Measurements from ENCODE around the gene ZNF460. TPM values are rescaled to one million over a fixed set of nuclear protein-coding genes. Genes with fewer than 3 reads are reported as not detected.
"Not testable (repeated sequence)": the region's sequence is repeated elsewhere in the genome, so short reads cannot be mapped to it uniquely, and the experiment has no call there.

The ZNF460 gene
- polyA plus RNA-seq, 2 donors: 0.75 to 3.8 TPM

GRCh38 chr19:57276430-57276829, 3.9 kb upstream of the ZNF460 start:
- H3K4me3 ChIP-seq (ENCODE audit: low read depth in 1 of 2, low read length in 2 of 2): no peak overlapping the region
- no peak overlapping the region for H3K27ac ChIP-seq (ENCODE audit: low read depth in 2 of 2, low read length in 1 of 2)
- H3K36me3 ChIP-seq (ENCODE audit: control insufficient read depth in 2 of 2, insufficient read depth in 2 of 2, low read length in 1 of 2): peaks cover 0 to 3% of the 10 kb centered on the region in 2 donors
- H3K9me3 ChIP-seq (ENCODE audit: control insufficient read depth in 2 of 2, insufficient read depth in 1 of 2, low read depth in 1 of 2, low read length in 1 of 2): no peaks in the 10 kb centered on the region
- no peaks in the 10 kb centered on the region for H3K4me1 ChIP-seq (ENCODE audit: control insufficient read depth in 2 of 2, insufficient read depth in 2 of 2, low read length in 1 of 2)
- no peaks in the 10 kb centered on the region for H3K27me3 ChIP-seq (ENCODE audit: control insufficient read depth in 1 of 2, insufficient read depth in 2 of 2, low read length in 2 of 2)
- WGBS, 2 donors: 72 to 84% methylated on average over 1 of the region's 1 CpG

- not testable (repeated sequence) for H3K27me3 ChIP-seq (ENCODE audit: control insufficient read depth in 1 of 2, insufficient read depth in 2 of 2, low read length in 2 of 2); H3K27ac ChIP-seq (ENCODE audit: low read depth in 2 of 2, low read length in 1 of 2); H3K4me1 ChIP-seq (ENCODE audit: control insufficient read depth in 2 of 2, insufficient read depth in 2 of 2, low read length in 1 of 2); H3K9me3 ChIP-seq (ENCODE audit: control insufficient read depth in 2 of 2, insufficient read depth in 1 of 2, low read depth in 1 of 2, low read length in 1 of 2); H3K36me3 ChIP-seq (ENCODE audit: control insufficient read depth in 2 of 2, insufficient read depth in 2 of 2, low read length in 1 of 2); H3K4me3 ChIP-seq (ENCODE audit: low read depth in 1 of 2, low read length in 2 of 2)
- WGBS, 2 donors: 75 to 87% methylated on average over 2 of the region's 2 CpGs
Observed at GRCh38 chr19:57278481-57278880, 1.8 kb upstream of the ZNF460 start.

- WGBS, 2 donors: 4% methylated on average over 25 of the region's 25 CpGs
- Histone ChIP-seq H3K36me3 (ENCODE audit: control insufficient read depth in 2 of 2, insufficient read depth in 2 of 2, low read length in 1 of 2) (peaks cover 3 to 5% of the 10 kb centered on the region in 2 donors), H3K4me3 (ENCODE audit: low read depth in 1 of 2, low read length in 2 of 2) (peak overlapping the region; percentile 96 to 97), H3K27me3 (ENCODE audit: control insufficient read depth in 1 of 2, insufficient read depth in 2 of 2, low read length in 2 of 2) (no peaks in the 10 kb centered on the region), H3K9me3 (ENCODE audit: control insufficient read depth in 2 of 2, insufficient read depth in 1 of 2, low read depth in 1 of 2, low read length in 1 of 2) (no peaks in the 10 kb centered on the region), H3K4me1 (ENCODE audit: control insufficient read depth in 2 of 2, insufficient read depth in 2 of 2, low read length in 1 of 2) (peaks cover 0 to 4% of the 10 kb centered on the region in 2 donors), H3K27ac (ENCODE audit: low read depth in 2 of 2, low read length in 1 of 2) (peak overlapping the region; percentile 98 to 99)
Observed at GRCh38 chr19:57279418-57280164, 694 bp upstream of the ZNF460 start.

- H3K4me1 ChIP-seq (ENCODE audit: control insufficient read depth in 2 of 2, insufficient read depth in 2 of 2, low read length in 1 of 2): peaks cover 0 to 4% of the 10 kb centered on the region in 2 donors
Observed at GRCh38 chr19:57280962-57281400, 696 bp downstream of the ZNF460 start.

GRCh38 chr19:57282011-57282643, 1.8 kb downstream of the ZNF460 start:
- Histone ChIP-seq H3K9me3 (ENCODE audit: control insufficient read depth in 2 of 2, insufficient read depth in 1 of 2, low read depth in 1 of 2, low read length in 1 of 2) (no peaks in the 10 kb centered on the region), H3K4me1 (ENCODE audit: control insufficient read depth in 2 of 2, insufficient read depth in 2 of 2, low read length in 1 of 2) (peaks cover 0 to 4% of the 10 kb centered on the region in 2 donors), H3K4me3 (ENCODE audit: low read depth in 1 of 2, low read length in 2 of 2) (peak overlapping the region in 1 of 2 donors; percentile 96), H3K27me3 (ENCODE audit: control insufficient read depth in 1 of 2, insufficient read depth in 2 of 2, low read length in 2 of 2) (no peaks in the 10 kb centered on the region), H3K36me3 (ENCODE audit: control insufficient read depth in 2 of 2, insufficient read depth in 2 of 2, low read length in 1 of 2) (peaks cover 11 to 12% of the 10 kb centered on the region in 2 donors), H3K27ac (ENCODE audit: low read depth in 2 of 2, low read length in 1 of 2) (peak overlapping the region; percentile 81 to 94)
- WGBS, 2 donors: 59 to 65% methylated on average over 5 of the region's 5 CpGs

More at GRCh38 chr19:57280962-57281400, 696 bp downstream of the ZNF460 start:
- Histone ChIP-seq H3K9me3 (ENCODE audit: control insufficient read depth in 2 of 2, insufficient read depth in 1 of 2, low read depth in 1 of 2, low read length in 1 of 2) (no peaks in the 10 kb centered on the region), H3K4me3 (ENCODE audit: low read depth in 1 of 2, low read length in 2 of 2) (peak overlapping the region; percentile 96 to 97), H3K27ac (ENCODE audit: low read depth in 2 of 2, low read length in 1 of 2) (peak overlapping the region; percentile 98 to 99), H3K27me3 (ENCODE audit: control insufficient read depth in 1 of 2, insufficient read depth in 2 of 2, low read length in 2 of 2) (no peaks in the 10 kb centered on the region), H3K36me3 (ENCODE audit: control insufficient read depth in 2 of 2, insufficient read depth in 2 of 2, low read length in 1 of 2) (peaks cover 11 to 13% of the 10 kb centered on the region in 2 donors)
- whole genome bisulfite sequencing, 2 donors: 3 to 4% methylated on average over 6 of the region's 6 CpGs

GRCh38 chr19:57288373-57288772, 8.1 kb downstream of the ZNF460 start:
- 94 to 96% methylated on average over 4 of the region's 4 CpGs for WGBS, 2 donors
- Histone ChIP-seq H3K36me3 (ENCODE audit: control insufficient read depth in 2 of 2, insufficient read depth in 2 of 2, low read length in 1 of 2) (peaks cover 35 to 43% of the 10 kb centered on the region in 2 donors), H3K27me3 (ENCODE audit: control insufficient read depth in 1 of 2, insufficient read depth in 2 of 2, low read length in 2 of 2) (no peaks in the 10 kb centered on the region), H3K4me1 (ENCODE audit: control insufficient read depth in 2 of 2, insufficient read depth in 2 of 2, low read length in 1 of 2) (peaks cover 0 to 3% of the 10 kb centered on the region in 2 donors), H3K4me3 (ENCODE audit: low read depth in 1 of 2, low read length in 2 of 2) (no peak overlapping the region), H3K9me3 (ENCODE audit: control insufficient read depth in 2 of 2, insufficient read depth in 1 of 2, low read depth in 1 of 2, low read length in 1 of 2) (peaks cover 0 to 12% of the 10 kb centered on the region in 2 donors), H3K27ac (ENCODE audit: low read depth in 2 of 2, low read length in 1 of 2) (no peak overlapping the region)

- Histone ChIP-seq H3K27ac (ENCODE audit: low read depth in 2 of 2, low read length in 1 of 2) (no peak overlapping the region), H3K9me3 (ENCODE audit: control insufficient read depth in 2 of 2, insufficient read depth in 1 of 2, low read depth in 1 of 2, low read length in 1 of 2) (peaks cover 0 to 12% of the 10 kb centered on the region in 2 donors), H3K4me1 (ENCODE audit: control insufficient read depth in 2 of 2, insufficient read depth in 2 of 2, low read length in 1 of 2) (no peaks in the 10 kb centered on the region), H3K4me3 (ENCODE audit: low read depth in 1 of 2, low read length in 2 of 2) (no peak overlapping the region), H3K27me3 (ENCODE audit: control insufficient read depth in 1 of 2, insufficient read depth in 2 of 2, low read length in 2 of 2) (no peaks in the 10 kb centered on the region), H3K36me3 (ENCODE audit: control insufficient read depth in 2 of 2, insufficient read depth in 2 of 2, low read length in 1 of 2) (peaks cover 24 to 32% of the 10 kb centered on the region in 2 donors)
- WGBS, 2 donors: 95 to 96% methylated on average over 11 of the region's 11 CpGs
Observed at GRCh38 chr19:57290970-57291369, 10.7 kb downstream of the ZNF460 start.

GRCh38 chr19:57292547-57292946, 12.3 kb downstream of the ZNF460 start:
- 70 to 76% methylated on average over 1 of the region's 1 CpG for WGBS, 2 donors
- Histone ChIP-seq H3K27me3 (ENCODE audit: control insufficient read depth in 1 of 2, insufficient read depth in 2 of 2, low read length in 2 of 2) (no peaks in the 10 kb centered on the region), H3K4me1 (ENCODE audit: control insufficient read depth in 2 of 2, insufficient read depth in 2 of 2, low read length in 1 of 2) (no peaks in the 10 kb centered on the region), H3K9me3 (ENCODE audit: control insufficient read depth in 2 of 2, insufficient read depth in 1 of 2, low read depth in 1 of 2, low read length in 1 of 2) (peaks cover 0 to 12% of the 10 kb centered on the region in 2 donors), H3K27ac (ENCODE audit: low read depth in 2 of 2, low read length in 1 of 2) (no peak overlapping the region), H3K36me3 (ENCODE audit: control insufficient read depth in 2 of 2, insufficient read depth in 2 of 2, low read length in 1 of 2) (peaks cover 24 to 30% of the 10 kb centered on the region in 2 donors), H3K4me3 (ENCODE audit: low read depth in 1 of 2, low read length in 2 of 2) (no peak overlapping the region)

GRCh38 chr19:57293719-57294118, 13.4 kb downstream of the ZNF460 start:
- Histone ChIP-seq H3K9me3 (ENCODE audit: control insufficient read depth in 2 of 2, insufficient read depth in 1 of 2, low read depth in 1 of 2, low read length in 1 of 2) (peaks cover 0 to 12% of the 10 kb centered on the region in 2 donors), H3K27ac (ENCODE audit: low read depth in 2 of 2, low read length in 1 of 2) (no peak overlapping the region)

More at GRCh38 chr19:57293719-57294118, 13.4 kb downstream of the ZNF460 start:
- 94 to 97% methylated on average over 1 of the region's 1 CpG for WGBS, 2 donors
- no peak overlapping the region for H3K4me3 ChIP-seq (ENCODE audit: low read depth in 1 of 2, low read length in 2 of 2)
- no peaks in the 10 kb centered on the region for H3K27me3 ChIP-seq (ENCODE audit: control insufficient read depth in 1 of 2, insufficient read depth in 2 of 2, low read length in 2 of 2)
- peaks cover 24% of the 10 kb centered on the region in 2 donors for H3K36me3 ChIP-seq (ENCODE audit: control insufficient read depth in 2 of 2, insufficient read depth in 2 of 2, low read length in 1 of 2)
- no peaks in the 10 kb centered on the region for H3K4me1 ChIP-seq (ENCODE audit: control insufficient read depth in 2 of 2, insufficient read depth in 2 of 2, low read length in 1 of 2)

Measured in esophagus (tissue), 2 donors.